ENCODE measurements around the gene TRAIP. TPM values are rescaled to one million over a fixed set of nuclear protein-coding genes. Genes with fewer than 3 reads are reported as not detected.

TRAIP gene
- total and polyA plus RNA-seq, 2 donors (not counting 1 experiment from before 2014, with no cell fraction given): 5.0 to 8.7 TPM

DNA sequence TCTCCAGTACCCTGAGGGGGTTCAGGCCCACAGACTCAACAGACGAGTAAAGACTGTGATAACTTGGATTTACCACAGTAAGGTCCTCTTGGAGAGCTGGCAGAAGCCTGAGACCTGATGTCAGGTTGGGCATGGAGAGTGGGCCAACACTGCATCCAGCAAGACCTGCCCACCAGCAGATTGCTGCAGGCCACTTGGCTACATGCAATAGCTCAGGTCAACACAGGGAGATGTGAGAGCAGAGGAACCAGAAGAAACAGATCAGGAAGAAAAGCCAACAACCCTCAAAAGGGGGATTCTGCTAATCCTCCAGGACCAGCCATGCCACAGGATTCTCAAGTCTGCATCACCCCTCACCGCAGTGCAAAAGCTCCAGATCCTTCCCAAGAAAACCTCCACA lies 68.3 kb downstream of the TRAIP start:
- intact Hi-C loops (cut with micrococcal nuclease): loop anchor here (5.0 to 10.0 kb wide), 3 partner anchors 47 to 299 kb away; partner anchors contain the start of genes RBM5 and RBM6
- no peak for TF ChIP-seq EZH2 (IDR thresholded peaks at IDR 0.05; ENCODE audit: borderline replicate concordance, insufficient read depth, low read depth, low read length, poor library complexity, severe bottlenecking)
- TF ChIP-seq, protein P1, sequence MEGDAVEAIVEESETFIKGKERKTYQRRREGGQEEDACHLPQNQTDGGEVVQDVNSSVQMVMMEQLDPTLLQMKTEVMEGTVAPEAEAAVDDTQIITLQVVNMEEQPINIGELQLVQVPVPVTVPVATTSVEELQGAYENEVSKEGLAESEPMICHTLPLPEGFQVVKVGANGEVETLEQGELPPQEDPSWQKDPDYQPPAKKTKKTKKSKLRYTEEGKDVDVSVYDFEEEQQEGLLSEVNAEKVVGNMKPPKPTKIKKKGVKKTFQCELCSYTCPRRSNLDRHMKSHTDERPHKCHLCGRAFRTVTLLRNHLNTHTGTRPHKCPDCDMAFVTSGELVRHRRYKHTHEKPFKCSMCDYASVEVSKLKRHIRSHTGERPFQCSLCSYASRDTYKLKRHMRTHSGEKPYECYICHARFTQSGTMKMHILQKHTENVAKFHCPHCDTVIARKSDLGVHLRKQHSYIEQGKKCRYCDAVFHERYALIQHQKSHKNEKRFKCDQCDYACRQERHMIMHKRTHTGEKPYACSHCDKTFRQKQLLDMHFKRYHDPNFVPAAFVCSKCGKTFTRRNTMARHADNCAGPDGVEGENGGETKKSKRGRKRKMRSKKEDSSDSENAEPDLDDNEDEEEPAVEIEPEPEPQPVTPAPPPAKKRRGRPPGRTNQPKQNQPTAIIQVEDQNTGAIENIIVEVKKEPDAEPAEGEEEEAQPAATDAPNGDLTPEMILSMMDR (IDR thresholded peaks at IDR 0.05): no peak
- Histone ChIP-seq H3K36me3 (replicated peaks in 1 of 2; ENCODE audit: control extremely low read depth in 1 of 2, control insufficient read depth in 1 of 2, extremely low read depth in 1 of 2, insufficient read depth in 2 of 2, low read length in 1 of 2) (peaks cover 0 to 6% of the 10 kb centered on the region in 2 experiments), H2AFZ (ENCODE audit: insufficient read depth, low read depth, low read length, poor library complexity, severe bottlenecking) (no peak overlapping the region), H3K9ac (ENCODE audit: low read length) (no peak overlapping the region), H4K20me1 (ENCODE audit: control insufficient read depth, insufficient read depth, low read length, poor library complexity, severe bottlenecking) (no peaks in the 10 kb centered on the region), H3K4me1 (ENCODE audit: control insufficient read depth in 2 of 2, insufficient read depth in 2 of 2, low read length in 2 of 2) (peaks cover 17 to 31% of the 10 kb centered on the region in 2 donors), H3K4me3 (ENCODE audit: control extremely low read depth in 1 of 5, extremely low read depth in 1 of 5, insufficient read depth in 1 of 5, low read depth in 2 of 5, low read length in 4 of 5) (no peak overlapping the region), H3K79me2 (ENCODE audit: control insufficient read depth, insufficient read depth, low read length) (peaks cover 40% of the 10 kb centered on the region), H3K27me3 (replicated peaks in 1 of 4; ENCODE audit: control extremely low read depth in 1 of 4, control insufficient read depth in 3 of 4, insufficient read depth in 4 of 4, low read length in 3 of 4) (no peaks in the 10 kb centered on the region), H3K27ac (ENCODE audit: low read length in 2 of 2) (no peak overlapping the region), H3K9me3 (ENCODE audit: control extremely low read depth in 1 of 3, control insufficient read depth in 2 of 3, insufficient read depth in 1 of 3, low read length in 2 of 3) (no peaks in the 10 kb centered on the region), H3K4me2 (replicated peaks; ENCODE audit: low read depth, low read length, poor library complexity, severe bottlenecking) (no peak overlapping the region)
- no peak for ATAC-seq (ENCODE audit: low read depth)
- POLR2A ChIA-PET: interaction anchor here (0.5 to 3.1 kb wide), 3 partner anchors 15 to 1712 kb away, joined by 3 to 13 read pairs (median 4); partner anchors contain the start of genes DCAF1 and INKA1
- Mint-ChIP-seq H3K9me3 (ENCODE audit: insufficient read depth) (no peaks in the 10 kb centered on the region), H3K27ac (no peak overlapping the region), H3K4me3 (no peak overlapping the region), H3K27me3 (no peaks in the 10 kb centered on the region), H3K4me1 (peaks cover 24% of the 10 kb centered on the region)
- no peak for DNase-seq
- CTCF ChIA-PET: interaction anchor here (0.6 to 2.8 kb wide), 6 partner anchors 14 to 602 kb away, joined by 3 to 15 read pairs (median 4); partner anchors contain the start of genes AMIGO3 and INKA1
- 100% methylated on average over 2 of the region's 2 CpGs for WGBS (ENCODE audit: insufficient coverage)

DNA sequence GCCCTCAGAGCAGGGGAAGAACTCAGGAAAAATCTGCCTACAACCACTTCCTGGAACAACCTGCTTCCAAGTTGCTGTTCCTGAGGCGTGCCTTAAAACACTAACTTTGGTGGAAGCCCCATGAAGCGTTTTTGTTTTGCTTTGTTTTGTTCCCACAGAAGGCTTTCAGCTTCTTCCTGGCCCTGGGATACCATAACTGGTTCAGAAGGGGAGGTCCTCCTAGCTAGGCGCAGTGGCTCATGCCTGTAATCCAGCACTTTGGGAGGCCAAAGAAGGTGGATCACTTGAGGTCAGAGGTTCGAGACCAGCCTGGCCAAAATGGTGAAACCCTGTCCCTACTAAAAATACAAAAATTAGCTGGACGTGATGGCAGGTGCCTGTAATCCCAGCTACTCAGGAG lies 68.8 kb downstream of the TRAIP start:
- H3K27me3 Mint-ChIP-seq: no peaks in the 10 kb centered on the region

More for the DNA sequence above, 68.8 kb downstream of the TRAIP start:
- Mint-ChIP-seq H3K27ac (peak overlapping the region; percentile 99), H3K4me1 (peaks cover 24% of the 10 kb centered on the region), H3K9me3 (ENCODE audit: insufficient read depth) (no peaks in the 10 kb centered on the region), H3K4me3 (peak overlapping the region; percentile 97)
- Histone ChIP-seq H3K4me3 (ENCODE audit: control extremely low read depth in 1 of 5, extremely low read depth in 1 of 5, insufficient read depth in 1 of 5, low read depth in 2 of 5, low read length in 4 of 5) (no peak overlapping the region), H2AFZ (ENCODE audit: insufficient read depth, low read depth, low read length, poor library complexity, severe bottlenecking) (peak overlapping the region; percentile 93), H3K79me2 (ENCODE audit: control insufficient read depth, insufficient read depth, low read length) (peaks cover 45% of the 10 kb centered on the region), H3K36me3 (replicated peaks in 1 of 2; ENCODE audit: control extremely low read depth in 1 of 2, control insufficient read depth in 1 of 2, extremely low read depth in 1 of 2, insufficient read depth in 2 of 2, low read length in 1 of 2) (peaks cover 0 to 6% of the 10 kb centered on the region in 2 experiments), H4K20me1 (ENCODE audit: control insufficient read depth, insufficient read depth, low read length, poor library complexity, severe bottlenecking) (no peaks in the 10 kb centered on the region), H3K4me2 (replicated peaks; ENCODE audit: low read depth, low read length, poor library complexity, severe bottlenecking) (no peak overlapping the region), H3K9ac (ENCODE audit: low read length) (peak overlapping the region; percentile 84), H3K27me3 (replicated peaks in 1 of 4; ENCODE audit: control extremely low read depth in 1 of 4, control insufficient read depth in 3 of 4, insufficient read depth in 4 of 4, low read length in 3 of 4) (no peaks in the 10 kb centered on the region), H3K9me3 (ENCODE audit: control extremely low read depth in 1 of 3, control insufficient read depth in 2 of 3, insufficient read depth in 1 of 3, low read length in 2 of 3) (no peaks in the 10 kb centered on the region), H3K27ac (ENCODE audit: low read length in 2 of 2) (no peak overlapping the region), H3K4me1 (ENCODE audit: control insufficient read depth in 2 of 2, insufficient read depth in 2 of 2, low read length in 2 of 2) (peaks cover 17 to 32% of the 10 kb centered on the region in 2 donors)
- POLR2A ChIA-PET: interaction anchor here (0.5 to 3.1 kb wide), 4 partner anchors 16 to 1712 kb away, joined by 3 to 13 read pairs (median 7); partner anchors contain the start of genes DCAF1, INKA1 and UBA7
- intact Hi-C loops (cut with micrococcal nuclease): loop anchor here (5.0 to 10.0 kb wide), 3 partner anchors 47 to 300 kb away; partner anchors contain the start of genes RBM5 and RBM6
- DNase-seq: no peak
- ATAC-seq (ENCODE audit: low read depth): no peak
- 75% methylated on average over 4 of the region's 5 CpGs for WGBS (ENCODE audit: insufficient coverage)
- CTCF ChIA-PET: interaction anchor here (0.9 to 2.8 kb wide), 5 partner anchors 15 to 248 kb away, joined by 3 to 15 read pairs (median 6); partner anchors contain the start of genes AMIGO3 and INKA1
- no peak for TF ChIP-seq EZH2 (IDR thresholded peaks at IDR 0.05; ENCODE audit: borderline replicate concordance, insufficient read depth, low read depth, low read length, poor library complexity, severe bottlenecking)
- TF ChIP-seq, protein P1 (IDR thresholded peaks at IDR 0.05): no peak
